ENCODE results near the gene LINGO3. TPM values are rescaled to one million over a fixed set of nuclear protein-coding genes. Genes with fewer than 3 reads are reported as not detected.

LINGO3 gene
- total RNA-seq, 2 experiments from 2014 or later: 0.33 to 0.39 TPM

DNA sequence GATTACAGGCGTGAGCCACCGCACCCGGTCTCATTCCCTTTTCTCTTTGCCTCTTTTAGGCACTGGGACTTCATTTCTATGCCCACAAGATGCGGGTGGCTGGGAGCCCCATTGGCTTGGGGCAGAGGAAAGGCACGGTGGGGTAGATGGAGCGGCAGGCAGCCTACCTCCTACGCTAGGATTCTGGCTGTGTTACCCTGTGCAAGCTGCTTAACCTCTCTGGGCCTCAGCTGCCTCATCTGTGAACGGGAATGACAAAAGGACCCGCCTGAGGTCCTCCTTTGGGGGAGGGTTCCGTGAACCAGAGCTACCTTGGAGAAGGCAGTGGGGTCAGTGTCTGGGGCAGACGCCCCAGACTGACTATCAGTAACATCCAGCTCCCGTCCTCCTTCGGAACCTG is 9.3 kb upstream of the LINGO3 start:
- POLR2A ChIA-PET: no interaction called here
- Histone ChIP-seq H3K36me3 (ENCODE audit: insufficient read depth, low read length) (peaks cover 12% of the 10 kb centered on the region), H3K4me3 (ENCODE audit: low read length) (no peak overlapping the region), H3K9me3 (ENCODE audit: control insufficient read depth in 1 of 2, insufficient read depth in 1 of 2, low read length in 2 of 2) (peaks cover 16 to 23% of the 10 kb centered on the region in 2 experiments), H3K4me1 (ENCODE audit: insufficient read depth, low read length) (peaks cover 8% of the 10 kb centered on the region), H3K27ac (ENCODE audit: low read depth in 1 of 2, low read length in 2 of 2) (no peak overlapping the region), H3K27me3 (ENCODE audit: control insufficient read depth in 1 of 2, insufficient read depth in 2 of 2, low read length in 2 of 2) (peaks cover 16 to 18% of the 10 kb centered on the region in 2 experiments)
- H3K9me3 Mint-ChIP-seq: peaks cover 6% of the 10 kb centered on the region
- peaks cover 25% of the 10 kb centered on the region for H3K27me3 Mint-ChIP-seq
- DNase-seq (no peak), ATAC-seq (ENCODE audit: poor library complexity) (no peak)
- intact Hi-C loops (cut with DNase I, micrococcal nuclease): loop anchor here in 1 of 2 experiments (2.0 to 5.0 kb wide), 2 partner anchors 40 to 160 kb away; no protein-coding TSS in a partner anchor
- TF ChIP-seq, protein P1, sequence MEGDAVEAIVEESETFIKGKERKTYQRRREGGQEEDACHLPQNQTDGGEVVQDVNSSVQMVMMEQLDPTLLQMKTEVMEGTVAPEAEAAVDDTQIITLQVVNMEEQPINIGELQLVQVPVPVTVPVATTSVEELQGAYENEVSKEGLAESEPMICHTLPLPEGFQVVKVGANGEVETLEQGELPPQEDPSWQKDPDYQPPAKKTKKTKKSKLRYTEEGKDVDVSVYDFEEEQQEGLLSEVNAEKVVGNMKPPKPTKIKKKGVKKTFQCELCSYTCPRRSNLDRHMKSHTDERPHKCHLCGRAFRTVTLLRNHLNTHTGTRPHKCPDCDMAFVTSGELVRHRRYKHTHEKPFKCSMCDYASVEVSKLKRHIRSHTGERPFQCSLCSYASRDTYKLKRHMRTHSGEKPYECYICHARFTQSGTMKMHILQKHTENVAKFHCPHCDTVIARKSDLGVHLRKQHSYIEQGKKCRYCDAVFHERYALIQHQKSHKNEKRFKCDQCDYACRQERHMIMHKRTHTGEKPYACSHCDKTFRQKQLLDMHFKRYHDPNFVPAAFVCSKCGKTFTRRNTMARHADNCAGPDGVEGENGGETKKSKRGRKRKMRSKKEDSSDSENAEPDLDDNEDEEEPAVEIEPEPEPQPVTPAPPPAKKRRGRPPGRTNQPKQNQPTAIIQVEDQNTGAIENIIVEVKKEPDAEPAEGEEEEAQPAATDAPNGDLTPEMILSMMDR (IDR thresholded peaks at IDR 0.05): no peak
- CTCF ChIA-PET: no interaction called here
- H3K27ac Mint-ChIP-seq: no peak overlapping the region
- H3K4me1 Mint-ChIP-seq (ENCODE audit: low read depth): no peaks in the 10 kb centered on the region
- H3K4me3 Mint-ChIP-seq: no peak overlapping the region
- H3K36me3 Mint-ChIP-seq (ENCODE audit: low read depth): no peaks in the 10 kb centered on the region

DNA sequence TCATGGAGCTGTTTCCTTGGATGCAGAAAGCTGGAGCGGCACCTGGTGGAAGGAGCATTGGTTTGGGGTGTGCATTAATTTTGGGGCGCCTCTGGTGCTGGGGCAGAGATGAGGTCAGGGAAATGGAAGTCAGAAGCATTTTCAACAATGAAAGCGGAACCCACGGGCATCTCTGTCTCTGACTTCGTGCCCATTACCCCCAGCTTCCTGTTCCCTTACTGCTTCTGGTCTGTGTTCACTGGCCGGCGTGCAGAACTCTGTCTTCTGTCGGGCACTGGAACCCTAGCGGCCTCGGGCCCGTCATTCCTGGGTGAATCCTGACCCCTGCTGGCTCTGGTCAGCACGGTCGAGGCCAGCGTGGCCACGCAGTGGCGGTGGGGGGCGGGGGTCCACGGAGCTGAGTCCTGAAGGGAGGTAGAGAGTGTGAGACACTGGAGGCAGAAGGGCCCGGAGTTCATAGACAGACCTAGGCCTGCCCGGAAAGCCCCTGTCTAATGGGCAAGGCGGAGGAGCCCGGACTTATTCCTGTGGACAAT is 7.9 kb upstream of the LINGO3 start:
- no peak overlapping the region for H3K27ac Mint-ChIP-seq
- Histone ChIP-seq H3K27ac (ENCODE audit: low read depth in 1 of 2, low read length in 2 of 2) (no peak overlapping the region), H3K9me3 (ENCODE audit: control insufficient read depth in 1 of 2, insufficient read depth in 1 of 2, low read length in 2 of 2) (peaks cover 16 to 25% of the 10 kb centered on the region in 2 experiments), H3K36me3 (ENCODE audit: insufficient read depth, low read length) (peaks cover under 1% of the 10 kb centered on the region), H3K4me3 (ENCODE audit: low read length) (no peak overlapping the region), H3K4me1 (ENCODE audit: insufficient read depth, low read length) (peaks cover 8% of the 10 kb centered on the region), H3K27me3 (ENCODE audit: control insufficient read depth in 1 of 2, insufficient read depth in 2 of 2, low read length in 2 of 2) (peaks cover 21 to 23% of the 10 kb centered on the region in 2 experiments)
- TF ChIP-seq, protein P1 (IDR thresholded peaks at IDR 0.05): peak; percentile 4
- ATAC-seq (ENCODE audit: poor library complexity) (no peak), DNase-seq (peak in 4 of 14 experiments; percentile 31 to 68 (median 48))
- POLR2A ChIA-PET: interaction anchor here (1.3 kb wide), 1 partner anchor 12 kb away, joined by 3 read pairs; the partner anchor contains the start of gene LSM7
- intact Hi-C loops (cut with DNase I, micrococcal nuclease): loop anchor here in 1 of 2 experiments (2.0 to 5.0 kb wide), 2 partner anchors 39 to 159 kb away; no protein-coding TSS in a partner anchor
- peaks cover 30% of the 10 kb centered on the region for H3K27me3 Mint-ChIP-seq
- H3K36me3 Mint-ChIP-seq (ENCODE audit: low read depth): no peaks in the 10 kb centered on the region
- peaks cover 6% of the 10 kb centered on the region for H3K9me3 Mint-ChIP-seq
- H3K4me3 Mint-ChIP-seq: no peak overlapping the region
- no peaks in the 10 kb centered on the region for H3K4me1 Mint-ChIP-seq (ENCODE audit: low read depth)
- CTCF ChIA-PET: no interaction called here

DNA sequence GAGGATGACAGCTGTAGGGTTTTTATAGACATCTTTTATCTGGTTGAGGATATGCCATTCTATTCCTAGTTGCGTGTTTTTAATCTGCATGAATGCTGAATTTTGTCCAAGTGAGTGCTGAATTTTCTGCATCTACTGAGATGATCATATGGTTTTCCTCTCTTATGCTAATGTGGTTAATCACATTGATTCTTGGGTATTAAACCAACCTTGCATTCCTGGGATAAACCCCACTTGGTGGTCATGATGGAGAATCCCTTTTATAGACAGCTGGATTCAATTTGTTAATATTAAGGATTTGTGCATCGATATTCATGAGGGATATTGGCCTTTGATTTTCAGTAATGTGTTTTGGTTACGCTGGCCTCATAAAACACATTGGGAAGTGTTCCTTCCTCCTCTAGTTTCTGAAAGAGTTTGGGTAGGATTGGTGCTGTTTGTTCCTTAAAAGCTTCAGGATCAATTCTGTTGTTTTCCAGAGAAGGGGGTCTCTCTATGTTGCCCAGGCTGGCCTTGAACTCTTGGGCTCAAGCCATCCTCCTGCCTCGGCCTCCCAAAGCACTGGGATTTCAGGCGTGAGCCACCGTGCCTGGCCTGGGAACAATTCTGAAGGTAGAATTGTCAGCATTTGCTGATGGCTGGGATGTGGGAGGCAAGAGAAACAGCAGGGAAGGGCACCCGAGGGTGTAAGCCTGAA is 7.3 kb upstream of the LINGO3 start:
- ChIA-PET CTCF (no interaction called here), POLR2A (interaction anchor here (1.3 kb wide), 1 partner anchor 13 kb away, joined by 3 read pairs; the partner anchor contains the start of gene LSM7)
- Histone ChIP-seq H3K36me3 (ENCODE audit: insufficient read depth, low read length) (no peaks in the 10 kb centered on the region), H3K4me1 (ENCODE audit: insufficient read depth, low read length) (peaks cover 8% of the 10 kb centered on the region), H3K27ac (ENCODE audit: low read depth in 1 of 2, low read length in 2 of 2) (no peak overlapping the region), H3K9me3 (ENCODE audit: control insufficient read depth in 1 of 2, insufficient read depth in 1 of 2, low read length in 2 of 2) (peaks cover 16 to 26% of the 10 kb centered on the region in 2 experiments), H3K27me3 (ENCODE audit: control insufficient read depth in 1 of 2, insufficient read depth in 2 of 2, low read length in 2 of 2) (peaks cover 23 to 29% of the 10 kb centered on the region in 2 experiments), H3K4me3 (ENCODE audit: low read length) (no peak overlapping the region)
- Mint-ChIP-seq H3K9me3 (peaks cover 6% of the 10 kb centered on the region), H3K36me3 (ENCODE audit: low read depth) (no peaks in the 10 kb centered on the region), H3K27me3 (peaks cover 36% of the 10 kb centered on the region), H3K4me1 (ENCODE audit: low read depth) (no peaks in the 10 kb centered on the region), H3K4me3 (no peak overlapping the region), H3K27ac (no peak overlapping the region)
- DNase-seq (no peak), ATAC-seq (ENCODE audit: poor library complexity) (no peak)
- intact Hi-C loops (cut with DNase I, micrococcal nuclease): loop anchor here in 1 of 2 experiments (5.0 kb wide), 1 partner anchor 38 kb away; no protein-coding TSS in a partner anchor
- TF ChIP-seq, protein P1 (IDR thresholded peaks at IDR 0.05): no peak
